H1 (cell line): Measurements from ENCODE around the gene CASZ1. TPM values are rescaled to one million over a fixed set of nuclear protein-coding genes. Genes with fewer than 3 reads are reported as not detected.

ENCODE experiments used
- CTCF ChIA-PET: fragments of 300-600 bp; sonication (Branson Sonifier 250); formaldehyde crosslinking; loops from one replicate; lab custom pipeline; 2021; ENCODE audit not compliant: partially characterized antibody; lab: Charles Lee
- POLR2A ChIA-PET: fragments of 300-600 bp; sonication (Branson Sonifier 250); formaldehyde crosslinking; loops from one replicate; lab custom pipeline; 2021; ENCODE audit warnings: inconsistent platforms; ENCODE audit not compliant: partially characterized antibody; lab: Charles Lee
- DNase-seq, 2 experiments: peaks; one replicate each; pipeline versions ENCODE4 v3.0.0 to v3.0.0-alpha.2; 2010 to 2022; ENCODE audit warnings: low spot score in 2 of 2, low read depth in 1 of 2, mixed read lengths in 1 of 2
- FAIRE-seq: peaks from 2 replicates; lab custom pipeline; 2011; peaks lifted over from hg19 to GRCh38; lab: Jason Lieb, UNC
- H2AFZ ChIP-seq: 2 replicates; pipeline ENCODE4 v1.8.1; 2012; ENCODE audit warnings: low read length, inconsistent platforms
- H2AK5ac ChIP-seq: 2 replicates; pipeline ENCODE4 v1.6.1; 2013; ENCODE audit warnings: low read depth, low read length
- H2BK120ac ChIP-seq: replicated peaks from 2 replicates; pipeline ENCODE3; 2013; ENCODE audit warnings: low read depth, low read length, inconsistent platforms
- H2BK12ac ChIP-seq: 2 replicates; pipeline ENCODE4 v1.6.1; 2013; ENCODE audit warnings: low read depth, low read length
- H2BK15ac ChIP-seq: 2 replicates; pipeline ENCODE4 v1.6.1; 2013; ENCODE audit warnings: low read length
- H2BK20ac ChIP-seq: 2 replicates; pipeline ENCODE4 v1.6.1; 2013; ENCODE audit warnings: low read length
- H2BK5ac ChIP-seq: 2 replicates; pipeline ENCODE4 v1.6.1; 2013; ENCODE audit warnings: low read depth, low read length
- H3K14ac ChIP-seq: 2 replicates; pipeline ENCODE4 v1.6.1; 2013; ENCODE audit warnings: inconsistent platforms; ENCODE audit not compliant: insufficient read length
- H3K18ac ChIP-seq: 2 replicates; pipeline ENCODE4 v1.6.1; 2013; ENCODE audit warnings: low read length; ENCODE audit errors: extremely low read depth
- H3K23ac ChIP-seq: 2 replicates; pipeline ENCODE4 v1.6.1; 2013; ENCODE audit warnings: inconsistent platforms; ENCODE audit not compliant: insufficient read length
- H3K23me2 ChIP-seq: 2 replicates; pipeline ENCODE4 v1.6.1; 2013; ENCODE audit warnings: low read depth, low read length
- H3K27ac ChIP-seq: 2 replicates; pipeline ENCODE4 v1.6.1; 2011; ENCODE audit warnings: low read depth, low read length, inconsistent platforms
- H3K27me3 ChIP-seq, 4 experiments: replicated peaks in 1 of 4; 1 replicate in 1 of 4; 2 replicates in 3 of 4; pipeline versions ENCODE4 v1.6.1 to v1.8.1; 2011 to 2013; ENCODE audit warnings: low read length in 3 of 4, mild to moderate bottlenecking in 3 of 4, inconsistent platforms in 2 of 4, mixed read lengths in 2 of 4, moderate library complexity in 1 of 4; ENCODE audit not compliant: control insufficient read depth in 3 of 4, insufficient read depth in 3 of 4; ENCODE audit errors: extremely low read depth in 1 of 4
- H3K36me3 ChIP-seq, 4 experiments: 2 replicates each; pipeline versions ENCODE4 v1.6.1 to v1.8.1; 2011 to 2013; ENCODE audit warnings: mild to moderate bottlenecking in 4 of 4, low read length in 3 of 4, moderate library complexity in 2 of 4, control low read depth in 1 of 4, inconsistent platforms in 1 of 4; ENCODE audit not compliant: insufficient read depth in 4 of 4, control insufficient read depth in 2 of 4
- H3K4ac ChIP-seq: replicated peaks from 2 replicates; pipeline ENCODE3; 2013; ENCODE audit warnings: low read length, low read depth, mixed read lengths, inconsistent platforms; ENCODE audit not compliant: insufficient read length
- H3K4me1 ChIP-seq, 4 experiments: replicated peaks in 1 of 4; 1 replicate in 1 of 4; 2 replicates in 3 of 4; pipeline versions ENCODE4 v1.6.1 to v1.8.1; 2011 to 2013; ENCODE audit warnings: low read length in 3 of 4, inconsistent platforms in 2 of 4, mixed read lengths in 1 of 4; ENCODE audit not compliant: insufficient read depth in 4 of 4, control insufficient read depth in 3 of 4
- H3K4me2 ChIP-seq, 2 experiments: 2 replicates each; pipeline versions ENCODE4 v1.6.1 to v1.8.1; 2011 to 2013; ENCODE audit warnings: low read depth in 2 of 2, low read length in 2 of 2, control low read depth in 1 of 2, inconsistent platforms in 1 of 2, mild to moderate bottlenecking in 1 of 2; ENCODE audit not compliant: insufficient read depth in 1 of 2
- H3K4me3 ChIP-seq, 4 experiments: fragments of 200-600, 300-600 bp in 1 of 4; sonication (generic), shearing (Covaris generic), sonication (Bioruptor Twin) in 1 of 4; 2 replicates each; pipeline versions ENCODE4 v1.5.1 to v1.8.1; 2011 to 2016; ENCODE audit warnings: low read length in 4 of 4, low read depth in 3 of 4, control low read depth in 2 of 4, inconsistent platforms in 2 of 4, mild to moderate bottlenecking in 2 of 4, mixed read lengths in 1 of 4, moderate library complexity in 1 of 4; ENCODE audit not compliant: insufficient read depth in 2 of 4; ENCODE audit errors: extremely low read depth in 1 of 4
- H3K56ac ChIP-seq: replicated peaks from 2 replicates; pipeline ENCODE3; 2013; ENCODE audit warnings: low read depth, mild to moderate bottlenecking, mixed read lengths, low read length, inconsistent platforms; ENCODE audit not compliant: insufficient read length
- H3K79me1 ChIP-seq: 2 replicates; pipeline ENCODE4 v1.6.1; 2013; ENCODE audit warnings: low read depth, low read length, control low read depth
- H3K79me2 ChIP-seq, 2 experiments: 2 replicates each; pipeline versions ENCODE4 v1.6.1 to v1.8.1; 2012 to 2013; ENCODE audit warnings: low read length in 2 of 2, mild to moderate bottlenecking in 2 of 2, inconsistent platforms in 1 of 2; ENCODE audit not compliant: insufficient read depth in 2 of 2, control insufficient read depth in 1 of 2
- H3K9ac ChIP-seq, 4 experiments: replicated peaks in 1 of 4; 1 replicate in 1 of 4; 2 replicates in 3 of 4; pipeline versions ENCODE4 v1.6.1 to v1.8.1; 2011 to 2013; ENCODE audit warnings: low read depth in 3 of 4, low read length in 3 of 4, control low read depth in 2 of 4, mild to moderate bottlenecking in 2 of 4, moderate library complexity in 2 of 4, inconsistent platforms in 1 of 4; ENCODE audit errors: extremely low read depth in 1 of 4
- H3K9me3 ChIP-seq, 2 experiments: 2 replicates each; pipeline versions ENCODE4 v1.6.1 to v1.8.1; 2012 to 2013; ENCODE audit warnings: mild to moderate bottlenecking in 2 of 2, moderate library complexity in 2 of 2, control low read depth in 1 of 2, inconsistent platforms in 1 of 2, low read depth in 1 of 2, low read length in 1 of 2, mixed read lengths in 1 of 2; ENCODE audit not compliant: insufficient read depth in 2 of 2
- H4K20me1 ChIP-seq, 2 experiments: replicated peaks in 1 of 2; 2 replicates each; pipeline versions ENCODE3 to v1.8.1; 2011 to 2013; ENCODE audit warnings: inconsistent platforms in 2 of 2, low read length in 2 of 2, mild to moderate bottlenecking in 1 of 2; ENCODE audit not compliant: insufficient read depth in 2 of 2, control insufficient read depth in 1 of 2
- H4K5ac ChIP-seq: 2 replicates; pipeline ENCODE4 v1.6.1; 2013; ENCODE audit warnings: low read length, low read depth, mixed read lengths, inconsistent platforms; ENCODE audit not compliant: insufficient read length
- H4K8ac ChIP-seq: 2 replicates; pipeline ENCODE4 v1.8.0; 2013; ENCODE audit warnings: mild to moderate bottlenecking, moderate library complexity, low read length, inconsistent platforms; ENCODE audit not compliant: insufficient read depth; ENCODE audit errors: extremely low read depth
- H4K91ac ChIP-seq: replicated peaks from 2 replicates; pipeline ENCODE3; 2013; ENCODE audit warnings: low read length, mixed read lengths, inconsistent platforms; ENCODE audit not compliant: insufficient read length
- ATF2 ChIP-seq: IDR thresholded peaks from 2 replicates; pipeline ENCODE4 v1.6.1; 2012; ENCODE audit warnings: low read length, inconsistent platforms
- BACH1 ChIP-seq: IDR thresholded peaks from 2 replicates; pipeline ENCODE4 v1.6.1; 2012; ENCODE audit warnings: low read length, improper control_type of control experiment
- BCL11A ChIP-seq, 2 experiments: IDR thresholded peaks; one replicate each; pipeline ENCODE4 v1.6.1; 2011; ENCODE audit warnings: low read depth in 2 of 2, low read length in 2 of 2, mild to moderate bottlenecking in 2 of 2
- EP300 ChIP-seq, 2 experiments: IDR thresholded peaks; 1 replicate in 1 of 2; 2 replicates in 1 of 2; pipeline ENCODE4 v1.6.1; 2011 to 2012; ENCODE audit warnings: low read depth in 2 of 2, low read length in 2 of 2, mild to moderate bottlenecking in 2 of 2, borderline replicate concordance in 1 of 2, inconsistent platforms in 1 of 2, moderate library complexity in 1 of 2
- HDAC2 ChIP-seq, 2 experiments: fragments of 300-600 bp in 1 of 2; sonication (generic) in 1 of 2; IDR thresholded peaks; 2 replicates each; pipeline ENCODE4 v1.6.1; 2011 to 2012; ENCODE audit warnings: low read depth in 2 of 2, low read length in 2 of 2, mild to moderate bottlenecking in 2 of 2, moderate library complexity in 2 of 2, borderline replicate concordance in 1 of 2, inconsistent platforms in 1 of 2
- NANOG ChIP-seq: IDR thresholded peaks from 2 replicates; pipeline ENCODE4 v1.6.1; 2011; ENCODE audit warnings: low read length, low read depth, mild to moderate bottlenecking, inconsistent platforms; ENCODE audit not compliant: insufficient read depth, poor library complexity, severe bottlenecking
- SAP30 ChIP-seq: fragments of 300-600 bp; sonication (generic); IDR thresholded peaks from 2 replicates; pipeline ENCODE4 v1.7.1; 2012; ENCODE audit warnings: low read length, moderate library complexity, mild to moderate bottlenecking, inconsistent platforms; ENCODE audit not compliant: insufficient read depth, insufficient replicate concordance
- SP2 ChIP-seq: IDR thresholded peaks from 2 replicates; pipeline ENCODE4 v1.6.1; 2012; ENCODE audit warnings: mild to moderate bottlenecking, low read length, inconsistent platforms
- TCF12 ChIP-seq: IDR thresholded peaks from 2 replicates; pipeline ENCODE4 v1.6.1; 2011; ENCODE audit warnings: low read depth, mild to moderate bottlenecking, low read length
- USF2 ChIP-seq: IDR thresholded peaks from 2 replicates; pipeline ENCODE4 v1.6.1; 2011; ENCODE audit warnings: low read length, improper control_type of control experiment
- WGBS, 2 experiments: shearing (Covaris generic) in 1 of 2; methylation state at CpG; one replicate each; pipeline versions ENCODE4 v1.1.6 to v1.1.7; 2013 to 2015; ENCODE audit warnings: low lambda C conversion rate in 2 of 2, mixed read lengths in 2 of 2, inconsistent platforms in 1 of 2, low coverage in 1 of 2, missing lambda C conversion rate in 1 of 2; ENCODE audit not compliant: insufficient replicate concordance in 2 of 2, insufficient coverage in 1 of 2, insufficient read length in 1 of 2; ENCODE audit errors: extremely low coverage in 1 of 2, missing lambda C conversion rate in 1 of 2; 5-methylcytosine and 5-hydroxymethylcytosine counted together
- polyA plus RNA-seq, 7 experiments: library from polyadenylated mRNA; depleted of rRNA in 3 of 7; stranded (reverse) in 5 of 7; unstranded in 2 of 7; fragments of >200 nt in 5 of 7; fragments of 200-250 nt in 2 of 7; gene quantifications; 1 replicate in 5 of 7; 2 replicates in 1 of 7; 4 replicates in 1 of 7; pipeline versions ENCODE4 v1.2.1 to v1.2.3, GENCODE V29; 2011 to 2013; ENCODE audit warnings: missing spikeins in 2 of 7, mixed read lengths in 2 of 7
- total RNA-seq: library from RNA; stranded (reverse); fragmentation: NEBNext Ultra II Directional; extraction: Animal tissue kit (Norgen Biotek cat#: 25700); gene quantifications from 2 replicates; pipeline ENCODE4 v1.2.1, GENCODE V29; 2021

CASZ1 gene
- total and polyA plus RNA-seq, 2 of the 8 experiments (the other 6 are each of a cell fraction or from before 2014, with no cell fraction given), result 4.4 to 7.7 TPM

- Histone ChIP-seq H3K9ac (no peak overlapping the region), H2BK15ac (no peak overlapping the region), H3K4ac (no peak overlapping the region), H2BK20ac (no peak overlapping the region), H3K79me1 (no peaks in the 10 kb centered on the region), H2AFZ (no peak overlapping the region), H2BK5ac (no peak overlapping the region), H2BK12ac (no peak overlapping the region), H3K4me2 (no peak overlapping the region), H3K14ac (no peak overlapping the region), H3K23me2 (no peaks in the 10 kb centered on the region; the same call in 1 of the 2 replicates), H3K79me2 (no peaks in the 10 kb centered on the region), H4K91ac (no peak overlapping the region), H3K4me1 (0 out of 7 replicates have a peak, but pooled peaks cover 0 to 2% (median 0%) of the 10 kb centered on the region in 4 experiments), H3K27ac (no peak overlapping the region), H3K4me3 (no peak overlapping the region), H3K56ac (no peak overlapping the region), H4K20me1 (no peaks in the 10 kb centered on the region), H3K36me3 (no peaks in the 10 kb centered on the region; a peak in 2 of 8 replicates), H3K27me3 (no peaks in the 10 kb centered on the region), H3K23ac (no peak overlapping the region), H2BK120ac (no peak overlapping the region), H3K18ac (no peak overlapping the region), H4K5ac (no peak overlapping the region), H4K8ac (no peak overlapping the region; the same call in 1 of the 2 replicates), H2AK5ac (no peak overlapping the region), H3K9me3 (no peaks in the 10 kb centered on the region)
- WGBS, 2 experiments, result 88% methylated on average over 10 of the region's 10 CpGs; no CpG with 5 or more reads in 1 of the 2 experiments
- DNase-seq, result no peak
- ChIA-PET POLR2A (no interaction called here), CTCF (interaction anchor here (1.3 to 2.4 kb wide), 4 partner anchors 12 to 15 kb away, joined by 3 to 9 read pairs (median 6); no protein-coding TSS in a partner anchor)
- no peak for FAIRE-seq
- TF ChIP-seq EP300 (IDR thresholded peaks at IDR 0.05; ENCODE audit: borderline replicate concordance in 1 of 2, low read depth in 2 of 2, low read length in 2 of 2) (no peak), BCL11A (IDR thresholded peaks at IDR 0.05; ENCODE audit: low read depth in 2 of 2, low read length in 2 of 2) (no peak), ATF2 (no peak), TCF12 (no peak), SAP30 (no peak), USF2 (no peak), HDAC2 (IDR thresholded peaks at IDR 0.05; ENCODE audit: borderline replicate concordance in 1 of 2, low read depth in 2 of 2, low read length in 2 of 2) (no peak), NANOG (no peak), SP2 (no peak), BACH1 (no peak)
Observed at GRCh38 chr1:10625554-10625953, 170.9 kb downstream of the CASZ1 start.
